ENCODE results near the gene MAP3K14.

DNA sequence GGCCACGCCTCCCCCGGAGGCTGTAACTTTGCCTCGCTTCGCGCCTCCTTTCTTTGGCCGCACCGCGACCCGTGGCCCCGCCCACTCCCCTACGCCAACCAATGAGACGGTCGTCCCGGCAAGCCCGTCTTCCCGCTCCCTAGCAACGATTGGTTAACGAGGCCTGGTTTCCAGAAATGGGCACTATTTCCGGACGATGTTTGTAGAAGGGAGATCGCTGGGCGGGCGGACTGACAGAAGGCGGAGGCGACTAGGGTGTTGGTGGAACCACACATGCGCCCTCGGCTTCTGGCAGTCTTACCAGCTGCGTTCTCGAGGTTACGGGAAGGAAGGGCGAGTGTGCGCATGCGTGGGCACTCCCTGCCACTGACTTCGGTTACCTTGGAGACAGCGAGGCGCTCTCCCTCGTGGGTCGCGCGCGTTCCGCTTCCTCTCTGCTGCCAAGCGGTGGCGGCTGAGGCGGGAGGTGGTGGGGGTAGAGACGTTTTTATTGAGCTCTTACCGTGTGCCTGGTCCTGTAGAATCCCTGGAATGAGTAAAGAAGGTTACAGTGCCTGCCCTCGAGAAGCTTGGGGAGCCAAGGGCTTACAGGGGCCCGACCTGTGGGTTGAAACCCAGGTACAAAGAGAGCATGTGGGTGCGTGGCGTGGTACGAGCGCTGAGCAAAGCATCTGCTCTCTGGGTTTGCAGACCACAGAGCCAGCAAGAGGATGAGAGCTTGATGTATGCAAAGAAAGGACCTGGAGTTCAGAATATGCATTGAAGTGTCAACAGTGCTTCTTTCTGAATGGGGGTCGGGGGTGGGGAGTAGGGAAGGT lies 500 bp upstream of the MAP3K14 start:
- TF ChIP-seq CTCF (conservative IDR thresholded peaks at IDR 0.05 in 1 of 2, IDR thresholded peaks at IDR 0.05 in 1 of 2; ENCODE audit: low read depth in 1 of 2, low read length in 2 of 2) = no peak
- no peak for TF ChIP-seq EZH2 (IDR thresholded peaks at IDR 0.05; ENCODE audit: low read length, missing control alignments)
